HG03378 (cell line): Measurements from ENCODE around the gene REM1.
"Not testable (repeated sequence)": the region's sequence is repeated elsewhere in the genome, so short reads cannot be mapped to it uniquely, and the experiment has no call there.

ENCODE experiments used
- ATAC-seq: cut with Tn5 transposase; IDR thresholded peaks from one replicate; pipeline ENCODE4 v1.9.1; 2021; ENCODE audit warnings: mild to moderate bottlenecking, moderate library complexity; ENCODE audit not compliant: unreplicated experiment

Gene REM1

GRCh38 chr20:31474758-31475427, at the start of gene REM1, which contains the start of gene DEFB124:
TSS of gene REM1 (plus strand) at chr20:31475288. CDS start at chr20:31476446, 1,158 bp downstream.
TSS of gene DEFB124 (minus strand) at chr20:31475127. CDS start at chr20:31473013, 2,114 bp downstream.
- ATAC-seq, result no peak

- no peak for ATAC-seq
Observed at GRCh38 chr20:31425797-31426196, 49.3 kb upstream of the REM1 start.

GRCh38 chr20:31426891-31427551, 48.1 kb upstream of the REM1 start:
- ATAC-seq, result not testable (repeated sequence)

GRCh38 chr20:31427576-31427975, 47.5 kb upstream of the REM1 start:
- not testable (repeated sequence) for ATAC-seq

GRCh38 chr20:31430568-31431115, 44.4 kb upstream of the REM1 start:
- ATAC-seq, result no peak

- no peak for ATAC-seq
Observed at GRCh38 chr20:31440012-31440659, 35.0 kb upstream of the REM1 start, which contains the start of gene DEFB123. TSS of gene DEFB123 (plus strand) at chr20:31440632. CDS start at chr20:31440699, 67 bp downstream.

- no peak for ATAC-seq
Observed at GRCh38 chr20:31446084-31446819, 28.8 kb upstream of the REM1 start.

GRCh38 chr20:31449511-31450414, 25.3 kb upstream of the REM1 start:
- ATAC-seq, result no peak

GRCh38 chr20:31452575-31452974, 22.5 kb upstream of the REM1 start:
- no peak for ATAC-seq

- ATAC-seq, result no peak
Observed at GRCh38 chr20:31454361-31454760, 20.7 kb upstream of the REM1 start.

- ATAC-seq, result not testable (repeated sequence)
Observed at GRCh38 chr20:31470946-31471345, 4.1 kb upstream of the REM1 start.

- no peak for ATAC-seq
Observed at GRCh38 chr20:31472395-31473330, 2.4 kb upstream of the REM1 start.

- peak; percentile 30 for ATAC-seq
Observed at GRCh38 chr20:31473331-31474096, 1.6 kb upstream of the REM1 start.

- ATAC-seq, result peak; percentile 88
Observed at GRCh38 chr20:31474097-31474436, 1.0 kb upstream of the REM1 start.

GRCh38 chr20:31475472-31476293, 595 bp downstream of the REM1 start:
- no peak for ATAC-seq

GRCh38 chr20:31476294-31476585, 1.2 kb downstream of the REM1 start:
- no peak for ATAC-seq

- ATAC-seq, result no peak
Observed at GRCh38 chr20:31476643-31477215, 1.6 kb downstream of the REM1 start.
